Chondrocyte (in vitro differentiated cells): ENCODE data around the gene AUTS2. TPM values are rescaled to one million over a fixed set of nuclear protein-coding genes. Genes with fewer than 3 reads are reported as not detected.

Experiments used
- DNase-seq: peaks from one replicate; pipeline ENCODE4 v3.0.0; 2021; ENCODE audit warnings: mixed read lengths, low spot score
- H3K27ac Mint-ChIP-seq: one replicate; pipeline ENCODE4 v1.8.0; 2021; ENCODE audit warnings: mild to moderate bottlenecking, moderate library complexity, mixed read lengths; ENCODE audit not compliant: unreplicated experiment
- H3K27me3 Mint-ChIP-seq: 2 replicates; pipeline ENCODE4 v1.8.0; 2021; ENCODE audit warnings: low read depth, mixed read lengths
- H3K36me3 Mint-ChIP-seq: 2 replicates; pipeline ENCODE4 v1.8.0; 2021; ENCODE audit warnings: low read depth, mixed read lengths
- H3K4me1 Mint-ChIP-seq: 2 replicates; pipeline ENCODE4 v1.8.0; 2021; ENCODE audit warnings: low read depth, mild to moderate bottlenecking, mixed read lengths
- H3K4me3 Mint-ChIP-seq: one replicate; pipeline ENCODE4 v1.8.0; 2021; ENCODE audit warnings: mild to moderate bottlenecking, moderate library complexity, mixed read lengths; ENCODE audit not compliant: unreplicated experiment
- H3K9me3 Mint-ChIP-seq: 2 replicates; pipeline ENCODE4 v1.8.0; 2021; ENCODE audit warnings: low read depth, mixed read lengths
- total RNA-seq: library from RNA; stranded (reverse); gene quantifications from 3 replicates; pipeline ENCODE4 v1.2.1, GENCODE V29; 2021
- TF ChIP-seq, protein P1 (sequence below): fragments of 200-600 bp; sonication (generic); IDR thresholded peaks from 2 replicates; pipeline ENCODE4 v1.5.0; 2021; ENCODE audit warnings: antibody characterized with exemption, mild to moderate bottlenecking, moderate library complexity

Gene AUTS2
- total RNA-seq, 1 donor from 2014 or later, result 31.5 TPM

DNA sequence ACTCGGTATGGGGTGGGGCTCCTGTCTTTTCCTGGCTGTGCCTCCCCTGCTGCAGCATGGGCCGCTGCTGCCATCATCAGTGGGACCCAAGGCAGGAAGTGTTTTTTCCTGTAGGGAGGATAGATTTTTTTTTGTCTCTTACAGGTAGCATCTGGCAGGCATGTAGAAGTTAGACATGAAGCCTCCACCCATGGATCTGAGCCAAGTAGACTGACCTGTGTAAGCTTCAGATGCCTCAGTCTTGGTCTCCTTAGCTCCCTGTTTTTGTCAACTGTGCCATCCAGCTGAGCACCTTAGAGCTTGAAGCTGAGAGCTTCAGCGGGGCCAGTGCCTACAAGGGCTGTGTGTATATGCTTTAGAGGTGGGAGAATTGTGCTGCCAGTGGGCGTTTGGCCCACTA lies 93.5 kb downstream of the AUTS2 start:
- H3K27ac Mint-ChIP-seq, result no peak overlapping the region
- TF ChIP-seq, protein P1, sequence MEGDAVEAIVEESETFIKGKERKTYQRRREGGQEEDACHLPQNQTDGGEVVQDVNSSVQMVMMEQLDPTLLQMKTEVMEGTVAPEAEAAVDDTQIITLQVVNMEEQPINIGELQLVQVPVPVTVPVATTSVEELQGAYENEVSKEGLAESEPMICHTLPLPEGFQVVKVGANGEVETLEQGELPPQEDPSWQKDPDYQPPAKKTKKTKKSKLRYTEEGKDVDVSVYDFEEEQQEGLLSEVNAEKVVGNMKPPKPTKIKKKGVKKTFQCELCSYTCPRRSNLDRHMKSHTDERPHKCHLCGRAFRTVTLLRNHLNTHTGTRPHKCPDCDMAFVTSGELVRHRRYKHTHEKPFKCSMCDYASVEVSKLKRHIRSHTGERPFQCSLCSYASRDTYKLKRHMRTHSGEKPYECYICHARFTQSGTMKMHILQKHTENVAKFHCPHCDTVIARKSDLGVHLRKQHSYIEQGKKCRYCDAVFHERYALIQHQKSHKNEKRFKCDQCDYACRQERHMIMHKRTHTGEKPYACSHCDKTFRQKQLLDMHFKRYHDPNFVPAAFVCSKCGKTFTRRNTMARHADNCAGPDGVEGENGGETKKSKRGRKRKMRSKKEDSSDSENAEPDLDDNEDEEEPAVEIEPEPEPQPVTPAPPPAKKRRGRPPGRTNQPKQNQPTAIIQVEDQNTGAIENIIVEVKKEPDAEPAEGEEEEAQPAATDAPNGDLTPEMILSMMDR, result no peak
- peaks cover 7% of the 10 kb centered on the region for H3K4me1 Mint-ChIP-seq
- H3K9me3 Mint-ChIP-seq, result no peaks in the 10 kb centered on the region
- H3K4me3 Mint-ChIP-seq, result no peak overlapping the region
- DNase-seq, result no peak
- H3K27me3 Mint-ChIP-seq, result no peaks in the 10 kb centered on the region
- H3K36me3 Mint-ChIP-seq, result no peaks in the 10 kb centered on the region

DNA sequence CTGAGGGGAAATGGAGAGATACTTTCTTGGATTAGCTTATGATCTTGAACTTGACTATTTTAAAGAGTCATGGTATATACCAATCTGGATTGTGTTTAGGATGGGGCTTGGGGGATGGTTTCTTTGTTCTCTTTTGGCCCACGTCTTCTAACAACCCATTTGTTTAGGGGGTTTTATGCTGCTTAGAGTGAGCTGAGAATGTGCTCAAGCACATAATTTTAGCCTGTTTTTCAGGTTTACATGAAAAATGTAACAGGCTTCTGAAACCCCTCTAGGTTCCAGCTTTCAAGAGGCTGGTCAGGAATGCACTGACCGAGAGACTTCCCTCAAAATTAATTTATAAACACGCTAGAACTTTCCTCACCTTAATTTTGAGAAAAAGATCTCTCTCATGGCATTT lies 94.3 kb downstream of the AUTS2 start:
- peaks cover 7% of the 10 kb centered on the region for H3K4me1 Mint-ChIP-seq
- H3K4me3 Mint-ChIP-seq, result no peak overlapping the region
- no peak for DNase-seq
- H3K36me3 Mint-ChIP-seq, result no peaks in the 10 kb centered on the region
- H3K27me3 Mint-ChIP-seq, result no peaks in the 10 kb centered on the region
- no peaks in the 10 kb centered on the region for H3K9me3 Mint-ChIP-seq
- no peak overlapping the region for H3K27ac Mint-ChIP-seq
- TF ChIP-seq, protein P1, result no peak

DNA sequence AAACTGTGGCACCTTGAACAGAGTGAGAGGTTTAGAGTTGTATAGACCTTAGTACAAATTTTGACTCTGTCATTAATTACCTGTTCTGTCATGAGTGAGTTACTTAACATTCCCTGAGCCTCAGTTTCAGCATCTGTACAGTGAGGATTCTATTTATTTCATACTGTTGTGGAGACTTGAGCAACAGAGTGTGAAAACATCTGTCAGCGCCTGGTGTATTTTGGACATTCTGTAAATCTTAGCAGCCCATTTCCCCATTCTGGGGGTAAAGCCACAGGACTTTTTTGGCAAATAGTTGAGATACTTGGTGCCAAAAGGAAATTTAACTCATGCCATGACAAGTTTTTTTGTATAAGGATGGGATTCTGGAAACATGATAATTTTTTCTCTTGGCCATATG lies 94.8 kb downstream of the AUTS2 start:
- DNase-seq, result no peak
- Mint-ChIP-seq H3K27ac (no peak overlapping the region), H3K4me3 (no peak overlapping the region), H3K36me3 (no peaks in the 10 kb centered on the region), H3K4me1 (peaks cover 7% of the 10 kb centered on the region), H3K9me3 (no peaks in the 10 kb centered on the region), H3K27me3 (no peaks in the 10 kb centered on the region)
- TF ChIP-seq, protein P1, result no peak

DNA sequence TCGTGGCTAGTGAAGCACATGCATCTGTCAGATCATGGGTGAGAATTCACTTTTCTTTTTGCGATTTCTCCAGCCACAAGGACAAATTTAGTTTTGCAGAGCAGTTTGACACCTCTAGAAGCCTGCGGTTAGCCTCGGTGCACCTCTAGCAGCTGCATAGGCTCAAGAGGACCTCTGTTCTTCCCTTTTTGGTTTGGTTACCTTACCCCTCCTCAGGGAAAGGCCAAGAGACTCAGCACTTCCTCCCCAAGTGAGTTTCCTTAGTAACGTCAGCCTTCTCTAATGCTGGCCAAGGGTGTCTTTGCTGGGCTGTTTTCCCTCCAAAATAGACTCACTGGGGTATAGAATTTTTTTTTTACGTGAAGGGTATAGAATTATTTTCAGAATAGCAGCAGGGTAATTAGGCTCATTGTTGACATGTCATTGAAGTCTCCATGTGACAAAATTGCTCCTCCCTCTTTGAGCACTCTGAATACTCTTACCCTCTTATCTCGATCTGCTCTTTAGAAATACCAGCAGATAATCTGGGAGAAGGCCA lies 97.8 kb downstream of the AUTS2 start:
- H3K9me3 Mint-ChIP-seq, result no peaks in the 10 kb centered on the region
- H3K4me3 Mint-ChIP-seq, result no peak overlapping the region
- H3K27ac Mint-ChIP-seq, result no peak overlapping the region
- peaks cover 7% of the 10 kb centered on the region for H3K4me1 Mint-ChIP-seq
- H3K36me3 Mint-ChIP-seq, result no peaks in the 10 kb centered on the region
- TF ChIP-seq, protein P1, result no peak
- no peak for DNase-seq
- H3K27me3 Mint-ChIP-seq, result no peaks in the 10 kb centered on the region

DNA sequence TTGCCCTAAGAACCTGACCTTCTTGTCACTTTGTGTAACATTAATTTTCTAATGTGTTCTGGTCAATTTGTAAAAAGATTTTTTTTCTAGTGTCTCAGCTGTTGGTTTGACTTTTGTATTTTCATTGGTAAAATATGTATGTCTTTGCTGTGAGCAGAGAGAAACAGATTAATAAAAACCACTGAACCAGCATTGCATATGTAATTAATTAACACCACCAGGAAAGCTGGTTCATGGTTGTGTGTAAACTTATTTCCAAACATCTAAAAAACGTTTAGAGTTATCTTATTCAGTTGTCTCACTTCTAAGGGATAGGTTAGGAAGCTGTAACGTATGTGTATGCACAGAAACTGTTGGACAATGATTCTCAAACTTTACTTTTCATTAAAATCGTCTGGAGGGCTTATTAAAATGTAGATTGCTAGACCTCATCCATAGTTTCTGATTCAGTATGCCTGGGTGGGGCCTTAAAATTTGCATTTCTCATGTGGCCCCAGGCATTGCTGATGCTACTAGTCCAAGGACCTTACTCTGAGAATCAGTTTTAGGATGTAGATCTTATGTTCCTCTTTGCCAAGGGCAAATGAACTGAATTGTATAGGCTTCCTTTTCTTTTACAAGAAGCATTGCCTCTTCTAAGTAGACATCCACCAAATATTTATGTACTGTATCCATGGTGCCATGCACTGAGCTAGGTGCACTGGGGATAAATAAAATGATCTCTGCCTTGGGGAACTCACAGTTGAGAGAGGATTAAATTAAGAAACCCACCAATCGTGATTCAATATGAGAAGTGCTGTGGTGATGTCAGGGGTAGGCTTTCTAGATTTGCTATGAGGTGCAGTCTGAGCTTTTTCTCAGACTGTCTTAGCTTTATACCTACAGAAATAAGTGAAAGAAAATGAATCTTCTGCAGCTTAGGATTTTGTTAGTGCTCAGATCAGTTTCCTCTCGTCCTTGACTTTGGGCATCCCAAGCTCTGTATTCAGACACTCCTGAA lies 98.7 kb downstream of the AUTS2 start:
- Mint-ChIP-seq H3K27ac (no peak overlapping the region), H3K27me3 (no peaks in the 10 kb centered on the region), H3K4me3 (no peak overlapping the region), H3K9me3 (no peaks in the 10 kb centered on the region), H3K36me3 (no peaks in the 10 kb centered on the region), H3K4me1 (peaks cover 7% of the 10 kb centered on the region)
- TF ChIP-seq, protein P1, result no peak
- no peak for DNase-seq
